HG03354 (cell line): ENCODE results near the gene POMP.
"Not testable (repeated sequence)": the region's sequence is repeated elsewhere in the genome, so short reads cannot be mapped to it uniquely, and the experiment has no call there.

Experiments
- ATAC-seq: cut with Tn5 transposase; IDR thresholded peaks from one replicate; pipeline ENCODE4 v1.9.1; 2021; ENCODE audit warnings: mild to moderate bottlenecking; ENCODE audit not compliant: unreplicated experiment, poor library complexity, severe bottlenecking

POMP gene

DNA sequence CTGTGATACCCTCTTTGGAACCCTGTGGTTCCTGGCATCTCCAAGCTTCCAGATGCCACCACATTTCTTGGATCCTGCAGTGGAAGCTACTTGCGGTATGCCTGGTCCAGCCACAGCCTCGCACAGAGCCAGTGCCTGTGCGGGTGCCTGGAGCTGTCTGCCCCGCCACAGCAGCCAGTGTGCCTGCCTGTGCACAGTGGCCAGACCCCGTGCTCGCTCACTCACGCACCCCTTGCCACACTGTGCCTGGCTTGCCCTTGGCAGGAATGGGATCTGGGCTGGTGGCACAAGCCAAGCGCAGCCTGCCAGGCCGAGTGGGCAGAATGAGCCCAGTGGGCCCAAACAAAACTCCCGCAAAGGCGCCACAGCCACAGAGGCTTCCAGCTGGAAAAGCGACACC lies 26.2 kb downstream of the POMP start:
- ATAC-seq, result no peak

- no peak for ATAC-seq
These were observed 27.0 kb downstream of the POMP start for GRCh38 chr13:28685892-28686291.

DNA sequence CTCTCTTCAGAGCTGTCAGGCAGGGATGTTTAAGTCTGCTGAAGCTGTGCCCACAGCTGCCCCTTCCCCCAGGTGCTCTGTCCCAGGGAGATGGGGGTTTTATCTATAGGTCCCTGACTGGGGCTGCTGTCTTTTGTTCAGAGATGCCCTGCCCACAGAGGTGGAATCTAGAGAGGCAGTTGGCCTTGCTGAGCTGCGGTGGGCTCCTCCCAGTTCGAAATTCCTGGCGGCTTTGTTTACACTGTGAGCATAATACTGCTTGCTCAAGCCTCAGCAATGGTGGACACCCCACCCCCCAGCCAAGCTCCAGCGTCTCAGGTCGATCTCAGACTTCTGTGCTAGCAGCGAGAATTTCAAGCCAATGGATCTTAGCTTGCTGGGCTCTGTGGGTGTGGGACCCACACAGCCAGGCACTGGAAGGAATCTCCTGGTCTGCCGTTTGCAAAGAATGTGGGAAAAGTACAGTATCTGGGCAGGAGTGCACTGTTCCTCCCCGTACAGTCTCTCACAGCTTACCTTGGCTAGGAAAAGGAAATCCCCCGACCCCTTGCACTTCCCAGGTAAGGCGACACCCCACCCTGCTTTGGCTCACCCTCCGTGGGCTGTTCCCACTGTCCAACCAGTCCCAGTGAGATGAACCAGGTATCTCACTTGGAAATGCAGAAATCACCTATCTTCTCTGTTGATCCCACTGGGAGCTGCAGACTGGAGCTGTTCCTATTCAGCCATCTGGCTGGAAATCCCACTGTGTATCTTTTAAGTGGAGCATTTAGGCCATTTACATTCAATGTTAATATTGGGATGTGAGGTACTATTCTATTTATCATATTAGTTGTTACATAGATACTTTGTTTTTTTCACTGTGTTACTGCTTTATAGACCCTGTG lies 34.9 kb downstream of the POMP start:
- not testable (repeated sequence) for ATAC-seq

GRCh38 chr13:28697441-28697840 lies 38.5 kb downstream of the POMP start:
- ATAC-seq, result no peak

- no peak for ATAC-seq
These were observed 40.3 kb downstream of the POMP start for GRCh38 chr13:28699246-28699645.

DNA sequence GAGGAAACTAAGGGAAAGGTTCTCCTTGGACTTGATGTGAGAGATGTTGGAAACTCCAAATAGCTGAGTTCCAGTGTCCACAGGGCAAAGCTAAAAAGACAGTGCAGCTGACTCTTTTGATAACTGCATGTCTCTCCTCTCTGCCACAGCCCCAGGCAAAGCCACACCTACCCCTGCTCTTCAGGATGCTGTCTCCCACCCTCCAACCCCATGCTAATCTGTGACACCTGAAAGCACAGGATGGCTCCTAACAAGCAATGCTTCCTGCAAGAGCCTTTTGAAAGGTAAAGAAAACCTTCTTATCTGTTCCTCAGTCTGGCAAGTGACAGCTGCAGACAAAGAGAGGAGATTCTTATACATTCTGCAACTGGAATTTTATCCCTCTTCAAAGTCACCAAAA lies 45.4 kb downstream of the POMP start:
- no peak for ATAC-seq

- no peak for ATAC-seq
These were observed 46.0 kb downstream of the POMP start for GRCh38 chr13:28704919-28705318.

- ATAC-seq, result no peak
These were observed 46.6 kb downstream of the POMP start for GRCh38 chr13:28705461-28706083.

DNA sequence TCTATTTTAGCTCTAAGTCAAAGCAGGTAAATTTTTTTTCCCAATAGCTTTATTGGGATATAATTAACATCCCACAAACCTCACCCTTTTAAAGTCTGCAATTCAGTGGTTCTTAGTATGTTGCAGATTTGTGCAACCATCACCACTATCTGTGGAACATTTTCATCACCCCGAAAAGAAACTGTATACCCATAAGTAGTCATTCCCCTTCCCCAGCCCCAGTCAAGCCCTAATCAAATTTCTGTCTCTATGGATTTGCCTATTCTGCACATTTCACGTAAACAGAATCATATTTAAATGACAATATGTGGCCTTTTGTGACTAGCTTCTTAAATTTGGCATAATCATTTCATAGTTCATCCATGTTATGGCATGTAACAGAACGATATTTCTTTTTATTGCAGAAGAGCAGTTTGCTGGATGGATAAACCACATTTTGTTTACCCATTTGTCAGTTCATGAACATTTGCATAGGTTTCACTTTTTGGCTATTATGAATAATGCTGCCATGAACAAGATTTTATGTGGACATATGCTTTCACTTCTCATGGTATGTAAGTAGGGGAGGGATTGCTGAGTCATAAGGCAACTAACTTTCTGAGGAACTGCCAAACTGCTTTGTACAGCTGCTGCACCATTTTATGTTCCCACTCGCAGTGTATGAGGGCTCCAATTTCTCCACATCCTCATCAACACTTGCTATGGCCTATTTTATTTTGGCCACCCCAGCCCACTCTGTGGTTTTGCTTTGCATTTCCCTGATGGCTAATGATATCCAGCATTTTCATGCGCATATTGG lies 48.9 kb downstream of the POMP start:
- peak; percentile 99 for ATAC-seq

DNA sequence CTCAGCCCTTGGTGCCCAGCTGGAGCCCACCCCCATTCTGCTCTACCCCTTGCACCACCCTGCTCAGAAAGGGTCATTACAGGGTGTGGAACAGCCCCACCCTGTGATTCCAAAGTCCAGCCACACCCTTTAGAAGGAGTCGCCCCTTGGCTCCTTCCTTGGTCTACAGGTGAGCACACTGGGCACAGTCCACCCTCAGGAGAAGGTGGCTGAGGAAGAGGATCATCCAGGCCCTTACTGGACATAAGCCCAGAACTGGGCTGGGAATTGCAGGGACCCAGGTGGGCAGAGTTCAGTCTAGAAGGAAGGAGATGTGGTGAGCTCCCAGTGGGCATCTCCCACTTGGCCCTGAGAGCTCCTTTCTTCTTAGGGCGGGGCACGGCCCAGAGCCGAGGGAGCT lies 51.2 kb downstream of the POMP start:
- ATAC-seq, result no peak

- ATAC-seq, result no peak
These were observed 55.7 kb downstream of the POMP start for GRCh38 chr13:28714651-28715050.

DNA sequence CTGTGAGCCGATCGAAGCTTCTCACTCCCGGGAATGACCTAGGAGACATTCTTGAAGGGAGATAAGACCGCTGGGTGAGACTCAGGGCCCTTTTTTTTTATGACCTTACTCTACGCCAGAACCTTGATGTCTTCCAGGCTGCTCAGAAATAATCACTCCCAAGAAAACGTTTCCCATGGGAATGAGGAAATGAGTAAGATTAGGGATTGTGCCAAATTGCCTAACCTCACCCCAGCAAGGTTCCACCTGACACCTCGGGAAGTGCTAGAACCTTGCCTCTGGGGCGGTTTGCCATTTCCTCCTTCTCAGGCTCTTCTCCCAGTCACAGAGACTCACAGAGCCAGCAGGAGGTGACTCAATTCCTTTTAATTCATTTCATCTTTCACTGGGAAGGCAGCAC lies 57.6 kb downstream of the POMP start:
- no peak for ATAC-seq

- no peak for ATAC-seq
These were observed 58.2 kb downstream of the POMP start for GRCh38 chr13:28717170-28717569.

GRCh38 chr13:28718196-28718542 lies 59.2 kb downstream of the POMP start:
- no peak for ATAC-seq

- ATAC-seq, result peak; percentile 98
These were observed 59.8 kb downstream of the POMP start, which contains the start of gene SLC46A3 for GRCh38 chr13:28718543-28719226. TSS of gene SLC46A3 (minus strand) at chr13:28718970. CDS start at chr13:28717998, 972 bp downstream.

DNA sequence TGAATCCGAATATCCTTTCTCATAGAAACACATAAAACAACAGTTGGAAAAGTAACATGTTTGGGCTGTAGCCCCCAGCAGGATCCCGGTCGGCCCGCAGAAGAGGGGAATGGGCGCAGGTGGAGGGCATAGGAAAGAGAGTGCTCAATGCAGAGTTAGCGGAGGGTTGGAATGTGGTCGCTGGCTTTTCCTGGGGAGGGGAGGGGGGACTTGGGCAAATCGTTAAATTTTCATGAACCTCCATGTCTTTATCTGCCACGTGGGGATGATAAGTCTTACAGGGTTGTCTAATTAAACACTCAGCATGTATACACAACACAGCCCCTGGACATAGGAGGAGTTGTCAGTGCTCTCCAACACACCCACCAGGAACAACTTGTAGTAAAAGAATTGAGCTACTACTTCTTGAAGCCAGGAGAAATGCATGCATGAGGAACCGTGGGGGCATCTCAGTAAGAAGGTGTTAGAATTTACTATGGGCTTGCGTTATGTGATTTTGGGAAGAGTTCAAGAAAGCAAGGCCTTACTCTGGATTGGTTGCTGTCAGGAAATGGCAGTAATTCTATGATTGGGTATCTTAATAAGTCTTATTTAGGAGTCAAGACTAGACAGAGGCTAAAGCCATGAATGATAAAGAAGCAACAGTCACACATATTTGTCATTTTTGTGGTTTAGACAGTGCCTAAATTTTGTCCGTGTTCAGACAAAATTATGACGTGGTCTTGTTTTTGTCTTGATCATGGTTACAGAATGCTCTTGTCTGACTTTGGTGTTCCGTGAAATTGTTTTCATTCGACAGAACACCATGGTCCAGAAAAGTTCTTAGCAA lies 60.5 kb downstream of the POMP start:
- no peak for ATAC-seq

DNA sequence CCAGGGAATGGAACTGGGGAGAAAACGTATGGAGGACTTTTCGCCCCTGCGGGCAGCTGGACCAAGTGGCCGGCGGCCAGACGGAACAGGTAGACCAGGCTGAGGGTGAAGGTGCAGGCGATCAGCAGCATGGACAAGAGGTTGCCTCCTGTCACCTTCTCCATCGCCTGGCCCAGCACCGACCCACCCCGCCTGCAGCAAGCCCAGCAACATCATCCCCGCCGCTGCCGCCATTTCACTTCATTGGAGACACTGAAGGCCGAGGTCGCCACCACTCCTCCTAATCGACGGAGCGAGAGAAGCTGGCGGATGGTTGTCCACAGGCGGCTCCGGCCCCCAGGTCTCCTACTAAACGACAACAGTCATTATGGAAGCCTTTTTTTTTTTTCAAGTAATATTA lies 64.9 kb downstream of the POMP start:
- ATAC-seq, result no peak

DNA sequence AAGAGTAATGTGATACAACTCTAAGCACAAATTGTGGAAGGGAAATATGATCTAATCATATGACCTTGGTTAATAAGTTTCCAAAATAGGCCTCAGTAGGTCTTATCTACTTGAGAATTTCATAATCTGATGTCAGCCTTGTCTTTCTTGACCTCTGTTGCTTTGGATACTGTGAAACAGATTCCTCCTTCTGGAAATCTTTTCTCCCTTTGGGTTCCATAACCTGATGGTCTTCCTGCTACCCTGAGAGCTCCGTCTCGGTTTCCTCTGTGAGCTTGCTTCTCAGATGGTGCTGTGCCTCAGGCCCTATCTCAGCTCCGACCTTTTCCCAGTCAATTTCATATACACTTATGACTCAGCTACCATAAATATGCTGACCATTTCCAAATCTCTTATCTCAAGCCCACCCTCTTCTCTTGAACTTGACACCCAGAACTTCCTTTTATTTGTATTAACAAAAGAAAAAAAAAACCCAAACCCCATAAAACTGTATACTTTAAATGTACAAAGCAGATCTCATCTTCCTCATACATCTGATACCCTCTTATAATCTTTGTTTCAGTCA lies 66.2 kb downstream of the POMP start:
- no peak for ATAC-seq
